ENCODE results near the gene LAMA4. TPM values are rescaled to one million over a fixed set of nuclear protein-coding genes. Genes with fewer than 3 reads are reported as not detected.
A peak's percentile ranks its signal among the peaks of the same experiment; 100 is the strongest.

The LAMA4 gene
- total RNA-seq, 1 experiment from 2014 or later = 58.3 TPM

DNA sequence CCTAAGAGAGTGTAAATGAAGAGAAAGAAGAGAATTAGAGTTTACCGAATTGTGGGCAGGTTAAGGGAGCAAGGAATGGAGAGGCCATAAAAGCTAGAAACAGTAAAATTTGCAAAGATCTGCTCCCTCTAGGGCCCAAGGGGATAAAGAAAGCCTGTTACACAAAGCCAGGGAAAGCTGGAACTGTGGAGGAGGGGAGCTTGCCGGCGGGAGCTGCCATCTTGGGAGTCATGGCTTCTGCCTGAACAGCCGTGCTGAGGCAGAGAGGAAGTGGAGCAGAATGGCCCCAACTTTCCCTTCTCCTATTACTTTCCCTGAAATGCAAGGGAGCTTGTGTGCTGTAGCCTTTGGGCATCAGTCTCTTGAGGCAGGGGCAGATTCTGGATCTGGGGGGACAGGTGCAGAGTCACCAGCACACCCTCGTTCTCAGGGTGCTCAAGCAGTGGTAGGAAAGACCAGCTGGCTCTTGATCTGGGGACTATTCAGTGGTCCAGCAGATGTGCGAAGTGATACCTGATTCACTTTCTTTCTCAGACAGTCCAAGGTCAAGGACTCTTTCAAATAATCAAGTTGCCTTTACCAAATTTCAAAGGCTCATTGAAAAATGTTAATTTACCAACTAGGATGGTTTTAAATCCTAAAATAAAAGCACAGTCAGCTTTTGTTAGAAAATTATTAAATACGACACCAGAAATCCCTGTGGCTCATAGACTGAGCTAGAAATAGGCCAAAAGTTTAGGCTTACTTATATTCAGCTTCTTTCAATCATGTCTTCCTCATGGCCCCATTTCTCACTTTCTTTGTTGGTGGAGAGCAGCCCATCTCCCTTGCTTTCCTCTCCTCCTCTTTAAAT, 25.7 kb downstream of the LAMA4 start:
- H3K4me1 ChIP-seq (replicated peaks; ENCODE audit: insufficient read depth) = peaks cover 35% of the 10 kb centered on the region
- intact Hi-C loops (cut with micrococcal nuclease; ENCODE audit: unreplicated experiment) = no loop called here
- ChIA-PET CTCF (no interaction called here), POLR2A (ENCODE audit: unreplicated experiment) (no interaction called here)
- H3F3A ChIP-seq (ENCODE audit: insufficient read depth, low read depth) = peaks cover 27% of the 10 kb centered on the region; the same call in 1 of the 2 replicates
- H3K27me3 ChIP-seq (ENCODE audit: insufficient read depth, low read depth) = no peaks in the 10 kb centered on the region
- H3K9me2 ChIP-seq (ENCODE audit: insufficient read depth) = 0 out of 2 replicates have a peak, but pooled peaks cover 5% of the 10 kb centered on the region
- no peak for DNase-seq
- H3K4me2 ChIP-seq = no peak overlapping the region
- H3K36me3 ChIP-seq (ENCODE audit: low read depth) = peaks cover 83% of the 10 kb centered on the region
- H3K4me3 ChIP-seq = no peak overlapping the region; the same call in 1 of the 2 replicates
- peaks cover 5% of the 10 kb centered on the region; the same call in 1 of the 2 replicates for H3K9me3 ChIP-seq (ENCODE audit: insufficient read depth, low read depth)
- BruUV-seq (replicated peaks) = no TSS peak
- no peak overlapping the region for H3K27ac ChIP-seq
- no peak overlapping the region for H2AFZ ChIP-seq
- H4K20me1 ChIP-seq (ENCODE audit: insufficient read depth) = peaks cover 13% of the 10 kb centered on the region; the same call in 1 of the 2 replicates
- TF ChIP-seq EZH2 (IDR thresholded peaks at IDR 0.05; ENCODE audit: low read depth) = no peak
- TF ChIP-seq, protein P1, sequence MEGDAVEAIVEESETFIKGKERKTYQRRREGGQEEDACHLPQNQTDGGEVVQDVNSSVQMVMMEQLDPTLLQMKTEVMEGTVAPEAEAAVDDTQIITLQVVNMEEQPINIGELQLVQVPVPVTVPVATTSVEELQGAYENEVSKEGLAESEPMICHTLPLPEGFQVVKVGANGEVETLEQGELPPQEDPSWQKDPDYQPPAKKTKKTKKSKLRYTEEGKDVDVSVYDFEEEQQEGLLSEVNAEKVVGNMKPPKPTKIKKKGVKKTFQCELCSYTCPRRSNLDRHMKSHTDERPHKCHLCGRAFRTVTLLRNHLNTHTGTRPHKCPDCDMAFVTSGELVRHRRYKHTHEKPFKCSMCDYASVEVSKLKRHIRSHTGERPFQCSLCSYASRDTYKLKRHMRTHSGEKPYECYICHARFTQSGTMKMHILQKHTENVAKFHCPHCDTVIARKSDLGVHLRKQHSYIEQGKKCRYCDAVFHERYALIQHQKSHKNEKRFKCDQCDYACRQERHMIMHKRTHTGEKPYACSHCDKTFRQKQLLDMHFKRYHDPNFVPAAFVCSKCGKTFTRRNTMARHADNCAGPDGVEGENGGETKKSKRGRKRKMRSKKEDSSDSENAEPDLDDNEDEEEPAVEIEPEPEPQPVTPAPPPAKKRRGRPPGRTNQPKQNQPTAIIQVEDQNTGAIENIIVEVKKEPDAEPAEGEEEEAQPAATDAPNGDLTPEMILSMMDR (conservative IDR thresholded peaks at IDR 0.05) = 0 out of 2 replicates have a peak, but pooled peaks have one; percentile 9
- H3K79me2 ChIP-seq (ENCODE audit: low read depth) = peaks cover 90% of the 10 kb centered on the region

DNA sequence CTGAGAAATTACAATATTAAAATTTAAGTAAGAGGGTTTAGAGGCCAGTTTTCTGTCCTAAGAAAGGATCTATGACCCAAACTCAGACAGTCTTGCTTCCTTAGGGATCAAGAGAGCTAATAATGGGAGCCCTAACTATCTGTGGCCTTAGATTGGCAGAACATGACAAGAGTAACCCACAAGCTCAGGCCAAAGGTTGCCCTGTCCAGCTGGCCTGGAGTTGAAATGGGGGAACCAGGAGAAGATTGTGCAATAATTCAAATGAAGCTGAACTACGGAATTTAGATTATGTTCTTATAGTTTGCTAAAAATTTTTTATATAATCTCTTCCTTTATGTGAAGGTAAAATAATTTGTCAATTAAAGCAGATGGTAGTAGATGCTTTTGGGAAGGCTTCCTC, 26.4 kb downstream of the LAMA4 start:
- H3K9me2 ChIP-seq (ENCODE audit: insufficient read depth) = 0 out of 2 replicates have a peak, but pooled peaks cover 5% of the 10 kb centered on the region
- CTCF ChIA-PET = no interaction called here
- DNase-seq = no peak
- H3F3A ChIP-seq (ENCODE audit: insufficient read depth, low read depth) = peaks cover 27% of the 10 kb centered on the region; the same call in 1 of the 2 replicates
- H3K27me3 ChIP-seq (ENCODE audit: insufficient read depth, low read depth) = no peaks in the 10 kb centered on the region
- H3K4me1 ChIP-seq (replicated peaks; ENCODE audit: insufficient read depth) = peaks cover 33% of the 10 kb centered on the region
- peaks cover 83% of the 10 kb centered on the region for H3K36me3 ChIP-seq (ENCODE audit: low read depth)
- TF ChIP-seq, protein P1 (conservative IDR thresholded peaks at IDR 0.05) = no peak
- TF ChIP-seq EZH2 (IDR thresholded peaks at IDR 0.05; ENCODE audit: low read depth) = no peak
- POLR2A ChIA-PET (ENCODE audit: unreplicated experiment) = no interaction called here
- intact Hi-C loops (cut with micrococcal nuclease; ENCODE audit: unreplicated experiment) = no loop called here
- H3K79me2 ChIP-seq (ENCODE audit: low read depth) = peaks cover 90% of the 10 kb centered on the region
- no peak overlapping the region for H2AFZ ChIP-seq
- H4K20me1 ChIP-seq (ENCODE audit: insufficient read depth) = peaks cover 13% of the 10 kb centered on the region; the same call in 1 of the 2 replicates
- H3K4me3 ChIP-seq = no peak overlapping the region
- no peak overlapping the region for H3K4me2 ChIP-seq
- no peak overlapping the region for H3K27ac ChIP-seq
- H3K9me3 ChIP-seq (ENCODE audit: insufficient read depth, low read depth) = peaks cover 1% of the 10 kb centered on the region; the same call in 1 of the 2 replicates
- BruUV-seq (replicated peaks) = no TSS peak

DNA sequence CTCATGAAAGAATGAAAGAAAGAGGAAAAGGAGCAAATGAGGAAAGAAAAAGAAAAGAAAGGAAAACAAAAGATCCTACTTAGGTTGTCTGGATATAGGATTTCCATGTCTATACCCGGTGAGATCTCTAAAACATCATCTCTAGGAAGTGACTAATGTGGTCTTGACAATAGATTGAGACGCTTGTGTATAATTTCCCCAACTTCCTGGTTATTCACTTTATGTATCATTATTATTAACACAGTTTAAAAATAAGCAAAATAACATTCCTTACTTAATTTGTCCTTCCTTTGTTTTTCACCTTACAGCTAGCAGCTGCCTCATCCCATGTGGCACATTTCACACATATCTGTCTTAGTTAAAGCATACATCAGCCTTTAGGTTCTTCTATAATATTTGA, 27.0 kb downstream of the LAMA4 start:
- POLR2A ChIA-PET (ENCODE audit: unreplicated experiment) = no interaction called here
- Histone ChIP-seq H4K20me1 (ENCODE audit: insufficient read depth) (peaks cover 13% of the 10 kb centered on the region; the same call in 1 of the 2 replicates), H3K27me3 (ENCODE audit: insufficient read depth, low read depth) (no peaks in the 10 kb centered on the region), H2AFZ (no peak overlapping the region), H3K36me3 (ENCODE audit: low read depth) (peaks cover 83% of the 10 kb centered on the region), H3K9me2 (ENCODE audit: insufficient read depth) (0 out of 2 replicates have a peak, but pooled peaks cover 5% of the 10 kb centered on the region), H3F3A (ENCODE audit: insufficient read depth, low read depth) (peaks cover 24% of the 10 kb centered on the region; the same call in 1 of the 2 replicates), H3K4me2 (no peak overlapping the region), H3K79me2 (ENCODE audit: low read depth) (peaks cover 90% of the 10 kb centered on the region), H3K27ac (no peak overlapping the region), H3K4me3 (no peak overlapping the region), H3K4me1 (replicated peaks; ENCODE audit: insufficient read depth) (peaks cover 30% of the 10 kb centered on the region), H3K9me3 (ENCODE audit: insufficient read depth, low read depth) (no peaks in the 10 kb centered on the region; the same call in 1 of the 2 replicates)
- BruUV-seq (replicated peaks) = no TSS peak
- DNase-seq = no peak
- no peak for TF ChIP-seq EZH2 (IDR thresholded peaks at IDR 0.05; ENCODE audit: low read depth)
- TF ChIP-seq, protein P1 (conservative IDR thresholded peaks at IDR 0.05) = no peak
- intact Hi-C loops (cut with micrococcal nuclease; ENCODE audit: unreplicated experiment) = no loop called here
- CTCF ChIA-PET = no interaction called here

All from PC-9 (cell line).